Embryonic facial prominence (tissue), 1 donor: ENCODE measurements around the gene PDP2.
A peak's percentile ranks its signal among the peaks of the same experiment; 100 is the strongest.

Source experiments
- DNase-seq: peaks from one replicate; pipeline ENCODE4 v3.0.0-alpha.2; 2016; ENCODE audit errors: extremely low spot score

Gene PDP2

GRCh38 chr16:66880288-66881013, at the start of gene PDP2:
PDP2 (plus strand) TSS chr16:66880515; CDS start chr16:66884285, 3,770 bp downstream.
- DNase-seq, result peak; percentile 83

GRCh38 chr16:66832190-66832589, 48.1 kb upstream of the PDP2 start:
- DNase-seq, result no peak

- DNase-seq, result no peak
Observed at GRCh38 chr16:66832661-66833305, 47.5 kb upstream of the PDP2 start.

GRCh38 chr16:66834746-66835145, 45.6 kb upstream of the PDP2 start:
- no peak for DNase-seq

GRCh38 chr16:66840883-66841282, 39.4 kb upstream of the PDP2 start:
- no peak for DNase-seq

GRCh38 chr16:66841366-66841765, 38.9 kb upstream of the PDP2 start:
- no peak for DNase-seq

GRCh38 chr16:66842765-66843164, 37.5 kb upstream of the PDP2 start:
- no peak for DNase-seq

GRCh38 chr16:66843191-66843590, 37.1 kb upstream of the PDP2 start:
- DNase-seq, result no peak

GRCh38 chr16:66844009-66844341, 36.3 kb upstream of the PDP2 start:
- no peak for DNase-seq

GRCh38 chr16:66844342-66845079, 35.8 kb upstream of the PDP2 start, which contains the start of gene CA7:
CA7 (plus strand) TSS chr16:66844414; CDS start chr16:66844488, 74 bp downstream.
- DNase-seq, result no peak

- no peak for DNase-seq
Observed at GRCh38 chr16:66845080-66845410, 35.3 kb upstream of the PDP2 start.

- no peak for DNase-seq
Observed at GRCh38 chr16:66845791-66846221, 34.5 kb upstream of the PDP2 start.

- no peak for DNase-seq
Observed at GRCh38 chr16:66846266-66846665, 34.0 kb upstream of the PDP2 start.

GRCh38 chr16:66846831-66847230, 33.5 kb upstream of the PDP2 start:
- no peak for DNase-seq

GRCh38 chr16:66847533-66848067, 32.7 kb upstream of the PDP2 start:
- DNase-seq, result no peak

- DNase-seq, result no peak
Observed at GRCh38 chr16:66848172-66848571, 32.1 kb upstream of the PDP2 start.

GRCh38 chr16:66849021-66849420, 31.3 kb upstream of the PDP2 start:
- DNase-seq, result no peak

- DNase-seq, result no peak
Observed at GRCh38 chr16:66849549-66849948, 30.8 kb upstream of the PDP2 start.

- DNase-seq, result no peak
Observed at GRCh38 chr16:66850115-66850815, 30.1 kb upstream of the PDP2 start.

- DNase-seq, result no peak
Observed at GRCh38 chr16:66851166-66851964, 28.9 kb upstream of the PDP2 start.
